Duodenal mucosa (tissue), 2 donors: ENCODE results near the gene AGPAT2.

Source experiments
- H3K27ac ChIP-seq: one replicate; pipeline ENCODE4 v1.7.0; 2013; ENCODE audit warnings: low read depth, low read length
- H3K27me3 ChIP-seq, 2 donors: one replicate each; pipeline ENCODE4 v1.7.0; 2013; ENCODE audit warnings: low read length in 2 of 2, control low read depth in 1 of 2; ENCODE audit not compliant: insufficient read depth in 2 of 2, control insufficient read depth in 1 of 2
- H3K36me3 ChIP-seq, 2 donors: one replicate each; pipeline ENCODE4 v1.7.0; 2013; ENCODE audit warnings: low read length in 2 of 2, control low read depth in 1 of 2; ENCODE audit not compliant: insufficient read depth in 2 of 2, control insufficient read depth in 1 of 2
- H3K4me1 ChIP-seq, 2 donors: one replicate each; pipeline ENCODE4 v1.7.0; 2013; ENCODE audit warnings: low read length in 2 of 2, control low read depth in 1 of 2; ENCODE audit not compliant: insufficient read depth in 2 of 2, control insufficient read depth in 1 of 2
- H3K4me3 ChIP-seq, 2 donors: one replicate each; pipeline ENCODE4 v1.7.0; 2013; ENCODE audit warnings: low read length in 2 of 2, low read depth in 1 of 2
- H3K9ac ChIP-seq, 2 donors: one replicate each; pipeline ENCODE4 v1.7.0; 2013; ENCODE audit warnings: low read length in 2 of 2, low read depth in 1 of 2
- H3K9me3 ChIP-seq, 2 donors: one replicate each; pipeline ENCODE4 v1.7.0; 2013; ENCODE audit warnings: low read length in 2 of 2, control low read depth in 1 of 2; ENCODE audit not compliant: control insufficient read depth in 1 of 2

AGPAT2 gene

DNA sequence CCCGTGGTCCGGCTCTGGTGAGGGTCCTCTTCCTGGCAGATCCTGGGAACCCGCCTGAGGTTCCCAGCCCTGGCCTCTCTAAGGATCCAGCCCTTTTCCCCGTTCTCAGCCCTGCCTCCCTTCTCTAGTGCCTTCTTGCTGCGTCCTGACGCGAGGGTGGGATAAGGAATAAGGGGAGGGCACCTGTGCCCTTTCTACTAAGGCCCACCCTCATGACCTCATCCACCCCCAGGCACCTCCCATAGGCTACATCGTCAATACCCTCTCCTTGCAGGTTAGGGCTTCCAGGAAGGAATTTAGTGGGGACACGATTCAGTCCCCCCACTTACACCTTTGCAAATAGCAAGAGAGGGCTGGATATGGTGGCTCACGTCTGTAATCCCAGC is 14.4 kb upstream of the AGPAT2 start:
- H3K4me3 ChIP-seq = peak overlapping the region in 1 of 2 donors; percentile 45
- no peaks in the 10 kb centered on the region for H3K9me3 ChIP-seq
- H3K36me3 ChIP-seq = no peaks in the 10 kb centered on the region
- H3K27me3 ChIP-seq = peaks cover 10% of the 10 kb centered on the region in 2 donors
- no peak overlapping the region for H3K27ac ChIP-seq
- peak overlapping the region in 1 of 2 donors; percentile 60 for H3K9ac ChIP-seq
- peaks cover 17 to 43% of the 10 kb centered on the region in 2 donors for H3K4me1 ChIP-seq

DNA sequence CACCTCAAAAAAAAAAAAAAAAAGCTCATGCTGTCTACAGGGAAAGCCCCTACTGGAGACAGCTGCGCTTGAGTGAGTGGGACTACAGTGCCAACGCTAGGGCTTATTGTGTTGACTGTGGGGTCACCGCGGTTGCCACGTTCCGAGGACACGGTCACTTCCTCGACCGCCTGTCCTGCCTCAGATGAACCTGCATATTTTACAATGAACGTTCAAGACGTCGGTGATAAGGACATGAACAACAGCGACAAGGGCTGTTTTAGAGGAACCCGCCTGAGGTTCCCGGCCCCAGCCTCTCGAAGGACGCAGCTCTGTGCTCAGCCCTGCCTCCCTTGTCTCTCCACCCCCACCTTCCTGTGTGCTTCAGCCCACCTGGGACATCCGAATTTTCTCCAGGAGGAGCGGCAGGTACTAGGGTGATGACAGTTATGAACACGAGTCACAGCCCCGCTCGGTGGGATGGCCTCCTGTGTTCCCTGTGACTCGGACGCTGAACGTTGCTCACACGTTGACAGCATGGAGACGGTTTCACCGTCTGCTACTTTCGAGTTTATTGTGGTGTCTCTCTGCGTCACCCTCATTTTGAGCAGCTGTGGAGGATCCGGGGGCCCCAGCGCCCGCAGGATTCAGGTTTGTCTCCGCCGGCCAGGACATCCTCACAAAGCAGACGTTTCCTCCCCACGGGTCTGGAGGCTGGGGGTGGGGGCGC is 13.9 kb upstream of the AGPAT2 start:
- Histone ChIP-seq H3K9ac (peak overlapping the region in 1 of 2 donors; percentile 60), H3K4me1 (peaks cover 22 to 47% of the 10 kb centered on the region in 2 donors), H3K36me3 (no peaks in the 10 kb centered on the region), H3K9me3 (no peaks in the 10 kb centered on the region), H3K4me3 (peak overlapping the region; percentile 45 to 46), H3K27me3 (peaks cover 10% of the 10 kb centered on the region in 2 donors), H3K27ac (no peak overlapping the region)

DNA sequence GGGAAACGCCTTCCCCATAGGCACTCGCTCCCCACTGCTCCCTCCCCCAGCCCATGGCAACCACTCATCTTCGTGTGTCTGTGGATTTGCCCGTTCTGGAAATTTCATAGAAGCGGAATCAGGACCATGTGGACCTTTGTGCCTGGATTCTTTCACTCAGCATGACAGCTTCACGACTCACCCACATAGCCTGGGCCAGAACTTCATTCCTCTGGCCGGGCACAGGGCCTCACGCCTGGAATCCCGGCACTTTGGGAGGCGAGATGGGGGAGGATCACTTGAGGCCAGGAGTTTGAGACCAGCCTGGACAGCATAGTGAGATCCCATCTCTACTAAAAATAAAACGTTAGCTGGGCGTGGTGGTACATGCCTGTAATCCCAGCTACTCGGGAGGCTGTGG is 13.0 kb upstream of the AGPAT2 start:
- peaks cover 27 to 52% of the 10 kb centered on the region in 2 donors for H3K4me1 ChIP-seq
- H3K27ac ChIP-seq = no peak overlapping the region
- H3K27me3 ChIP-seq = peaks cover 10% of the 10 kb centered on the region in 2 donors
- no peak overlapping the region for H3K9ac ChIP-seq
- H3K4me3 ChIP-seq = no peak overlapping the region
- no peaks in the 10 kb centered on the region for H3K36me3 ChIP-seq
- H3K9me3 ChIP-seq = no peaks in the 10 kb centered on the region

DNA sequence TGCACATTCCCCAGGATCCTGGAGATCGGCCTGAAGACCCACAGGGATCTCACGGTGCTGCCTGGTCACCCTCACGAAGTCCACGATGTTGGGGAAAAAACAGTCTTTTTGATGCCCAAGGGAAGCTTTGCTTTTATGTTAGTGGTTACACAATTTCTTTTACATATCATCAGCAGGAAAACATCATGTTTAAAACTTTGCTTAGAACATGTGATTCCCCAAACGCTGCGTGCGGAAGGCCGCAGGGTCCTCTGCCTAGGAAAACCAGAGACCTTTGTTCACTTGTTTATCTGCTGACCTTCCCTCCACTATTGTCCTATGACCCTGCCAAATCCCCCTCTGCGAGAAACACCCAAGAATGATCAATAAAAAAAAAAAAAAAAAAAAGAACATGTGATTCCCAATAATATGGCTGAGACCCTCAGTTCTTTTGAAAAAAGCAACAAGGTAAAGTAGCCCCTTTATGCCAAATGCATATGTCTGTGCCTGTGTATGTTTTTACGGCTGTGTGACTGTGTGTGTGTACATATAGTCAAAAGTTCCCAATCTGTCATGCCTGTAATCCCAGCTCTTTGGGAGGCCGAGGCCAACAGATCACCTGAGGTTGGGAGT is 11.5 kb upstream of the AGPAT2 start:
- Histone ChIP-seq H3K9me3 (no peaks in the 10 kb centered on the region), H3K4me1 (peaks cover 27 to 56% of the 10 kb centered on the region in 2 donors), H3K4me3 (no peak overlapping the region), H3K9ac (no peak overlapping the region), H3K36me3 (no peaks in the 10 kb centered on the region), H3K27me3 (peaks cover 10% of the 10 kb centered on the region in 2 donors), H3K27ac (no peak overlapping the region)

DNA sequence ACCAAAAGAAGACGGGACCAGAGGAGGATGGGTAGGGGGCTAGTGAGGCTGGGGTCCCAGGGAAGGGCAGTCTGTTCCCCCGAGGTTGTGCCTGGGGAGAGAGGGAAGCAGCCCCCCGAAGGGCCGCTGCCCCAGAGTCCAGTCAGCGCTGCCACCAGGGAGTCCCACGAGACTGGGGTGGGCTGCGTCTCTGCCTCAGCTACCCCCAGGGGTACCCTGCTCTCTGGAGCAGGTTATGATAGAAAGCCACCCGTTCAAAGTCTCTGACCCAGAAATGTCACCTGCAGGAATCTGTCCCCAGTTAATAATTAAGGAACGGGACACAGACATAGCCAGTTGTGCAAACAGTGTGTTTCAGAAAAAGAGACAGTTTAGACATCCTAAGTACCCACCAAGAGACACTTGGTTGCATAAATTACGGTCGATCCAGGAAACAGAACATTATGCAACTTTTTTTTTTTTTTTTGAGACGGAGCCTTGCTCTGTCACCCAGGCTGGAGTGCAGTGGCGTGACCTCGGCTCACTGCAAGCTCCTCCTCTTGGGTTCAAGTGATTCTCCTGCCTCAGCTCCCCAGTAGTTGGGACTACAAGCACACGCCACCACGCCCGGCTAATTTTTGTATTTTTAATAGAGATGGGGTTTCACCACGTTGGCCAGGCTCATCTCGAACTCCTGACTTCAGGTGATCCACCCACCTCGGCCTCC is 10.7 kb upstream of the AGPAT2 start:
- H3K36me3 ChIP-seq = no peaks in the 10 kb centered on the region
- H3K9me3 ChIP-seq = no peaks in the 10 kb centered on the region
- peak overlapping the region; percentile 50 for H3K27ac ChIP-seq
- H3K4me3 ChIP-seq = peak overlapping the region; percentile 57 to 58
- H3K4me1 ChIP-seq = peaks cover 33 to 59% of the 10 kb centered on the region in 2 donors
- H3K27me3 ChIP-seq = peaks cover 10% of the 10 kb centered on the region in 2 donors
- peak overlapping the region; percentile 54 to 63 for H3K9ac ChIP-seq

DNA sequence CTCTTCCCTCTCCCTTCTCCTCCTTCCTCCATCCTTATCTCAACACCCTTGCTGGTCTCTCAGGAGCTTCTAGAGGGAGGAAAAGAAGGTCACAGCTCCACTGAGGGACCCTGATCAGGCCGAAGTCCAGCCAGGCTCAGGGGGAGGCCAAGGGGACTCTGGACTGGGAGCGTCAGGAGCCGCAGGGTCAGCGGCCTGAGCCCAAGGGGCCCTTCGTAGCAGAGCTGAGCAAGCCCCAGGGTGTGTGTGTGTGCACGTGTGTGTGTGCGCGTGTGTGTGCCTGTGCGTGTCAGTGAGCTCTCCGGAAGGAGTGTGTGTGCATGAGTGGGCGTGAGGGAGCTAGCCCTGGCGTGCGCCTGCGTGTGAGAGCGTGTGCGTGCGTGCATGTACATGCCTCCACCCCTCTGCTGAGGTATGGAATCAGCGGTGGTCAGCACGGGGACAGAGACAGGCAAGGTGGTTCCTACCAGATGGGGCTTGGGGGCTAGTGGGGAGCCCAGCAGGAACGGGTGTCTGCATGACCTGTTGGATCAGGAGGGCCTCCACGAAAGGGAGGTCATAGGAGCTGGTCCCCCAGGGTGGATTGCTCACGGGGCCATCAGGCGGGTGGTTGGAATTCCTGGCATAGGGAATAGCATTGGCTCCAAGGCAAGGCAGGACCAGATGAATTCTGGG is 10.0 kb upstream of the AGPAT2 start:
- no peaks in the 10 kb centered on the region for H3K9me3 ChIP-seq
- peaks cover 39 to 66% of the 10 kb centered on the region in 2 donors for H3K4me1 ChIP-seq
- H3K9ac ChIP-seq = peak overlapping the region; percentile 54 to 63
- peaks cover 10% of the 10 kb centered on the region in 2 donors for H3K27me3 ChIP-seq
- H3K36me3 ChIP-seq = no peaks in the 10 kb centered on the region
- H3K4me3 ChIP-seq = peak overlapping the region; percentile 57 to 58
- H3K27ac ChIP-seq = peak overlapping the region; percentile 77

DNA sequence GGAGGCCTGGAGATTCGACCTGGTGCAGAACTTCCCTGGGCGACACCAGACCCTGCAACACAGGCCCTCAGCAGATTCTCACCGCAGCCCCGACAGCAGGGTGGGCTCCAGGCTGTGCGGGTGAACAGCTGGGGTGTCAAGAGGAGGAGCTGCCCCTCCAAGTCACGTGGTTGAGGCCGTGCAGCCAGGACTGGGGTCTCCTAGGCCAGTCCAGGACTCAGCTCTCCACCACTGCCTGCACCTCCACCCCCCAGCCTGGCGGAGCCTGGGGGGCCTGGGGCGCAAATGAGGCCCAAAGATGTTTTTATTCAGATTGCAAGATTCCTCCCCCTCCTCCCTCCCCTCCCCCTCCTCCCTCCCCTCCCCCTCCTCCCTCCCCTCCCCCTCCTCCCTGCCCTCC is 9.2 kb upstream of the AGPAT2 start:
- no peaks in the 10 kb centered on the region for H3K9me3 ChIP-seq
- H3K4me1 ChIP-seq = peaks cover 39 to 64% of the 10 kb centered on the region in 2 donors
- peak overlapping the region; percentile 10 to 38 for H3K9ac ChIP-seq
- H3K27me3 ChIP-seq = peaks cover 7% of the 10 kb centered on the region in 2 donors
- H3K4me3 ChIP-seq = no peak overlapping the region
- H3K27ac ChIP-seq = peak overlapping the region; percentile 88
- no peaks in the 10 kb centered on the region for H3K36me3 ChIP-seq

DNA sequence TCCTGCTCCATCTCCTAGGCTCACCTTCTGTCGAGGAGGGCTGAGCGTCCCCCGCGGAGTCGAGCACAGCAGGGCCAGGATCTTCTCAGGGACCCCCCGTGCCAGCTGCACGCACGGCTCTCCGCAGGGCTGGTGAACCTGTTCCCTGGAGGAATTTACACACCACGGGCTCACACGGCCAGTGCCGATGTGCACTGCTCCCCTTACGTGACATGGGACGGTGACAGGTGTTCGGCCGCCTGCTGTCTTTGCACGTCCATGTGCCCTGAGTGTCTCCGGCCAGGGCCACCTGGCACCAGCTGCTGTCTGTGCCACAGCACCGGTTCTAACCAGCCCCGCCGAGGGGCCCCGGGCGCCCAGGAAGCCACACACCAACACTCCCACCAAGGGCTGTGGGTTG is 8.7 kb upstream of the AGPAT2 start:
- Histone ChIP-seq H3K4me1 (peaks cover 39 to 59% of the 10 kb centered on the region in 2 donors), H3K9ac (peak overlapping the region; percentile 10 to 38), H3K27ac (peak overlapping the region; percentile 88), H3K9me3 (no peaks in the 10 kb centered on the region), H3K36me3 (no peaks in the 10 kb centered on the region), H3K4me3 (no peak overlapping the region), H3K27me3 (peaks cover 2 to 5% of the 10 kb centered on the region in 2 donors)

DNA sequence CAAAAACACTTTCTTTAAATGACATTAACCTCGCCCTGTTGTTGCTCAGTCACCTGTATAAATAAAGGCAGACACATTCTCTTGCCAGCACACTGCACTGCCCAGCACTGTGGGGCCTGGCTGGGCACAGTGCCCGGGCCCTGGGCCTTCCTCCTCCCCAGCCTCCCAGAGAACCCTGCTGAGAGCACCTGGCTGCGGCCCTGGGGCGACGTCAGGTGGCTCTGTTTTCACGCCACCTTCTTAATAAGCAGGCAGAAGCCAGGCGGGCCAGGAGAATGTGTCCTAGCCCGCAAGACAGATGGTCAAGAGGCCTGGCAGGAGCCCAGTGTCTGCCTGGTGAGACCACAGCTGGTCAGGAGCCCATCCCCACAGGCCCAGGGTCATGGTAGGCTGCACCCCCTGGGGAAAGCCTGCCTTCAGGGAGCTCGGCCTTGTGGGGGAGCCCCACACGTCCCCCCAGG is 8.2 kb upstream of the AGPAT2 start:
- Histone ChIP-seq H3K4me3 (no peak overlapping the region), H3K27me3 (peaks cover 0 to 4% of the 10 kb centered on the region in 2 donors), H3K27ac (peak overlapping the region; percentile 88), H3K9me3 (no peaks in the 10 kb centered on the region), H3K4me1 (peaks cover 39 to 54% of the 10 kb centered on the region in 2 donors), H3K36me3 (no peaks in the 10 kb centered on the region), H3K9ac (peak overlapping the region; percentile 10 to 38)
